K562 (cell line): ENCODE results near the gene SELENOM. TPM values are rescaled to one million over a fixed set of nuclear protein-coding genes. Genes with fewer than 3 reads are reported as not detected.

Experiments used
- ATAC-seq: fragments of 200-7000 bp; cut with Tn5 transposase; 3 replicates; pipeline ENCODE4 v1.9.1; 2020; ENCODE audit warnings: moderate library complexity
- BruUV-seq: library from RNA; stranded (reverse); fragments of 400-500 nt; replicated peaks from 2 replicates; lab custom pipeline; 2021; lab: Mats Ljungman, UMichigan
- CTCF ChIA-PET: fragments of 300-600 bp; formaldehyde crosslinking; extraction: SDS; loops from one replicate; lab custom pipeline; 2021; ENCODE audit warnings: low intra/inter-chr PET ratio; lab: Yijun Ruan, JAX
- POLR2A ChIA-PET: fragments of 300-600, 350-650 bp; sonication (Branson Sonifier 250); formaldehyde crosslinking; extraction: SDS; loops from one replicate; lab custom pipeline; 2021; ENCODE audit warnings: antibody characterized with exemption, inconsistent platforms; lab: Yijun Ruan, JAX
- DNase-seq, 4 experiments: peaks; one replicate each; pipeline versions ENCODE4 v3.0.0 to v3.0.0-alpha.2; 2011 to 2018; ENCODE audit warnings: low spot score in 3 of 4, mixed read lengths in 3 of 4; ENCODE audit errors: extremely low read depth in 1 of 4
- FAIRE-seq: peaks from 2 replicates; lab custom pipeline; 2011; peaks lifted over from hg19 to GRCh38; lab: Jason Lieb, UNC
- H2AFZ ChIP-seq: 2 replicates; pipeline ENCODE4 v1.6.0; 2011; ENCODE audit warnings: low read depth, low read length, control low read depth, inconsistent platforms
- H3K27ac ChIP-seq: fragments of 200-600 bp; 3 replicates; pipeline ENCODE4 v1.8.0; 2011; ENCODE audit warnings: low read depth, mild to moderate bottlenecking, control low read depth, inconsistent platforms, low read length, moderate library complexity, mixed read lengths; ENCODE audit errors: extremely low read depth
- H3K27me3 ChIP-seq, 2 experiments: fragments of 300-600 bp in 1 of 2; 2 replicates in 1 of 2; 3 replicates in 1 of 2; pipeline versions ENCODE4 v1.6.0 to v1.8.0; 2011; ENCODE audit warnings: inconsistent platforms in 2 of 2, low read length in 2 of 2, mild to moderate bottlenecking in 1 of 2, mixed read lengths in 1 of 2, moderate library complexity in 1 of 2; ENCODE audit not compliant: control insufficient read depth in 2 of 2, insufficient read depth in 2 of 2
- H3K36me3 ChIP-seq: fragments of 300-600 bp; 3 replicates; pipeline ENCODE4 v1.8.0; 2011; ENCODE audit warnings: mild to moderate bottlenecking, low read length, inconsistent platforms; ENCODE audit not compliant: control insufficient read depth, insufficient read depth
- H3K4me1 ChIP-seq, 2 experiments: fragments of 200-600 bp in 1 of 2; replicated peaks in 1 of 2; 2 replicates in 1 of 2; 3 replicates in 1 of 2; pipeline versions ENCODE4 v1.5.1 to v1.8.0; 2011; ENCODE audit warnings: inconsistent platforms in 2 of 2, low read length in 2 of 2, mild to moderate bottlenecking in 1 of 2, mixed read lengths in 1 of 2, moderate library complexity in 1 of 2; ENCODE audit not compliant: control insufficient read depth in 2 of 2, insufficient read depth in 2 of 2
- H3K4me2 ChIP-seq: 2 replicates; pipeline ENCODE4 v1.6.1; 2011; ENCODE audit warnings: low read length, control low read depth, inconsistent platforms, mixed read lengths; ENCODE audit not compliant: insufficient read depth
- H3K4me3 ChIP-seq: fragments of 200-600 bp; sonication (generic), shearing (Covaris generic); 2 replicates; pipeline ENCODE4 v1.5.1; 2016; ENCODE audit warnings: control low read depth, inconsistent platforms
- H3K79me2 ChIP-seq: fragments of 200-600 bp; 3 replicates; pipeline ENCODE4 v1.8.0; 2011; ENCODE audit warnings: low read length, inconsistent platforms; ENCODE audit not compliant: control insufficient read depth, insufficient read depth
- H3K9ac ChIP-seq, 2 experiments: 2 replicates each; pipeline versions ENCODE4 v1.6.0 to v1.6.1; 2011; ENCODE audit warnings: low read depth in 2 of 2, low read length in 2 of 2, control low read depth in 1 of 2, inconsistent platforms in 1 of 2, mild to moderate bottlenecking in 1 of 2, mixed read lengths in 1 of 2; ENCODE audit not compliant: insufficient read depth in 1 of 2
- H3K9me1 ChIP-seq: one replicate; pipeline ENCODE4 v1.6.0; 2011; ENCODE audit warnings: inconsistent platforms, mild to moderate bottlenecking, low read length, moderate library complexity; ENCODE audit not compliant: control insufficient read depth, insufficient read depth
- H3K9me3 ChIP-seq: replicated peaks from 2 replicates; pipeline ENCODE4 v1.5.1; 2011; ENCODE audit warnings: low read depth, low read length, inconsistent platforms; ENCODE audit not compliant: control insufficient read depth, insufficient read depth
- H4K20me1 ChIP-seq: replicated peaks from 2 replicates; pipeline ENCODE4 v1.6.1; 2011; ENCODE audit warnings: low read length, inconsistent platforms, mixed read lengths; ENCODE audit not compliant: control insufficient read depth, insufficient read depth
- MCM3 ChIP-seq: fragments of 450-650 bp; IDR thresholded peaks from 2 replicates; pipeline ENCODE4 v1.6.1; 2016
- POLR2G ChIP-seq: fragments of 200-400 bp; formaldehyde crosslinking; IDR thresholded peaks from 2 replicates; pipeline ENCODE4 v1.6.1; 2017; ENCODE audit warnings: low read depth, mild to moderate bottlenecking, antibody characterized with exemption, low read length, moderate library complexity
- RBFOX2 ChIP-seq: fragments of 200-400 bp; formaldehyde crosslinking; IDR thresholded peaks from 2 replicates; pipeline ENCODE4 v1.6.1; 2017; ENCODE audit warnings: low read depth, mild to moderate bottlenecking, low read length, moderate library complexity
- TBP ChIP-seq: optimal IDR thresholded peaks from 2 replicates; pipeline ENCODE3; 2011; ENCODE audit warnings: low read depth, low read length, improper control_type of control experiment
- WGBS: fragments of 100-300 bp; shearing (Covaris generic); methylation state at CpG from one replicate; pipeline ENCODE4 v1.1.6; 2016; ENCODE audit warnings: low coverage, mixed read lengths; ENCODE audit not compliant: insufficient coverage; ENCODE audit errors: missing lambda C conversion rate; 5-methylcytosine and 5-hydroxymethylcytosine counted together
- in situ Hi-C: fragments of 300-500 bp; cut with MboI; formaldehyde crosslinking; loops from 4 replicates; pipeline ENCODE4 v1.15.0; 2018; ENCODE audit warnings: inconsistent platforms, mixed read lengths
- intact Hi-C: fragments of 100-400 bp; cut with micrococcal nuclease; formaldehyde crosslinking; loops from 2 replicates; pipeline ENCODE4 v1.14.2; 2022
- polyA plus RNA-seq, 8 experiments: library from polyadenylated mRNA; depleted of rRNA in 4 of 8; stranded (reverse) in 5 of 8; unstranded in 3 of 8; fragments of >200 nt; fragmentation: Nextera tagmentation in 2 of 8; fragmentation: Illumina TruSeq in 1 of 8; extraction: Ambion mirVana in 2 of 8; extraction: Trizol in 1 of 8; gene quantifications; 2 replicates each; pipeline versions ENCODE4 v1.2.1 to v1.2.3, GENCODE V29; 2011 to 2014; ENCODE audit warnings: inconsistent platforms in 1 of 8, missing spikeins in 1 of 8
- total RNA-seq, 7 experiments: library from RNA; depleted of rRNA in 6 of 7; stranded (reverse); fragments of >200 nt in 6 of 7; fragmentation: Illumina TruSeq in 2 of 7; extraction: Trizol in 2 of 7; gene quantifications; 2 replicates each; pipeline versions ENCODE4 v1.2.1 to v1.2.3, GENCODE V29; 2011 to 2021; ENCODE audit warnings: low replicate concordance in 1 of 7

The SELENOM gene
- total and polyA plus RNA-seq, 9 of the 15 experiments (the other 6 are each of a cell fraction or from before 2014, with no cell fraction given), result 1.2 to 10.6 (median 3.7) TPM

DNA sequence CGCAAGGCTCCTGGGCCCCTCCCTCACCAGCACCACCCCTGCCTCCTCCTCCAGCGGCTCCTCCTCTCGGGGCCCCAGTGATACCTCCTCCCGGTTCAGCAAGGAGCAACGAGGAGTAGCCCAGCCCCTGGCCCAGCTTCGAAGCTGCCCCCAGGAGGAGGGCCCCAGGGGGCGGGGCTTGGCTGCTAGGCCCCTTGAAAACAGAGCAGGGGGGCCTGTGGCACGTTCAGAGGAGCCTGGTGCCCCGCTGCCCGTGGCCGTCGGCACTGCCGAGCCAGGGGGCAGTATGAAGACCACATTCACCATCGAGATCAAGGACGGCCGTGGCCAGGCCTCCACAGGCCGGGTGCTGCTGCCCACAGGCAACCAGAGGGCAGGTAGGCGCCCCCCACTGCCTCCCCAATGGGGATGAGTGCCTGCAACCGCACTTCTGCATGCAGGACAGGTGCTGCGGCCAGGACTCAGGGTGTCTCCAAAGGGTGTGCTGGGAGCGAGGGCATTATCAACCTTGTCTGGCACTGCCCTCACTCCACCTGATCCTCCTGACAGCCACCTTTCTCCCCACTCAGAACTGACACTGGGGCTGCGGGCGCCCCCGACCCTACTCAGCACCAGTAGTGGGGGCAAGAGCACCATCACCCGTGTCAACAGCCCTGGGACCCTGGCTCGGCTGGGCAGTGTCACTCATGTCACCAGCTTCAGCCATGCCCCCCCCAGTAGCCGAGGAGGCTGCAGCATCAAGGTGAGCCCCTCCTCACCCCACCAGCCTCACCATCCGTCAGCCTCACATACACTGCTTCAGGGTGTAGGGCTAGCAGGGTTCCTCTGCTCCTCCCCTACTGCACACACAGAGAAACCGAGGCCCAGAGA is 16.0 kb downstream of the SELENOM start:
- FAIRE-seq, result no peak
- H3K4me1 ChIP-seq, result peaks cover 8 to 36% of the 10 kb centered on the region in 2 experiments; a peak in 4 of 5 replicates
- no TSS peak for BruUV-seq
- no peak overlapping the region for H3K4me2 ChIP-seq
- WGBS, result 90% methylated on average over 9 of the region's 29 CpGs
- no peak overlapping the region for H3K9ac ChIP-seq
- TF ChIP-seq POLR2G (0 out of 2 replicates have a peak, but pooled peaks have one; percentile 35), MCM3 (no peak), RBFOX2 (peak; percentile 16; the same call in 1 of the 2 replicates), TBP (no peak)
- H3K9me1 ChIP-seq, result peaks cover under 1% of the 10 kb centered on the region
- no peak overlapping the region for H2AFZ ChIP-seq
- peaks cover 37% of the 10 kb centered on the region; the same call in 2 of the 3 replicates for H3K36me3 ChIP-seq
- H3K9me3 ChIP-seq, result no peaks in the 10 kb centered on the region
- DNase-seq, result no peak
- ATAC-seq, result no peak
- no peaks in the 10 kb centered on the region for H4K20me1 ChIP-seq
- POLR2A ChIA-PET, result no interaction called here
- in situ Hi-C loops, result no loop called here
- no peaks in the 10 kb centered on the region for H3K27me3 ChIP-seq
- intact Hi-C loops, result no loop called here
- H3K27ac ChIP-seq, result no peak overlapping the region
- H3K79me2 ChIP-seq, result no peaks in the 10 kb centered on the region
- CTCF ChIA-PET, result no interaction called here
- H3K4me3 ChIP-seq, result no peak overlapping the region
